HepG2 (cell line): ENCODE results near the gene CASTOR1. TPM values are rescaled to one million over a fixed set of nuclear protein-coding genes. Genes with fewer than 3 reads are reported as not detected.

Experiments
- ERF ChIP-seq: IDR thresholded peaks from 2 replicates; pipeline ENCODE4 v1.6.1; 2018; ENCODE audit warnings: missing biosample characterization, missing genetic modification reagents
- HOXA5 ChIP-seq: sonication (generic); formaldehyde crosslinking; IDR thresholded peaks from 2 replicates; pipeline ENCODE4 v1.4.0; 2020; ENCODE audit warnings: missing genetic modification reagents
- IKZF5 ChIP-seq: IDR thresholded peaks from 2 replicates; pipeline ENCODE4 v1.6.1; 2018; ENCODE audit warnings: missing genetic modification reagents, mild to moderate bottlenecking, missing compliant biosample characterization
- ISL2 ChIP-seq: sonication (generic); formaldehyde crosslinking; IDR thresholded peaks from 2 replicates; pipeline ENCODE4 v1.5.0; 2020; ENCODE audit warnings: missing genetic modification reagents
- MAZ ChIP-seq, 2 experiments: sonication (generic) in 1 of 2; formaldehyde crosslinking in 1 of 2; IDR thresholded peaks; 2 replicates each; pipeline versions ENCODE4 v1.5.0 to v1.6.1; 2012 to 2020; ENCODE audit warnings: low read depth in 2 of 2, mild to moderate bottlenecking in 2 of 2, borderline replicate concordance in 1 of 2, improper control_type of control experiment in 1 of 2, low read length in 1 of 2, missing genetic modification reagents in 1 of 2, moderate library complexity in 1 of 2
- NKX3-1 ChIP-seq: sonication (generic); formaldehyde crosslinking; IDR thresholded peaks from 2 replicates; pipeline ENCODE4 v1.5.0; 2020; ENCODE audit warnings: missing genetic modification reagents
- NPAS2 ChIP-seq: sonication (generic); formaldehyde crosslinking; IDR thresholded peaks from 2 replicates; pipeline ENCODE4 v1.8.0; 2022; ENCODE audit warnings: mild to moderate bottlenecking, missing genetic modification reagents, borderline replicate concordance
- POLR2A ChIP-seq, 2 experiments: IDR thresholded peaks; 2 replicates each; pipeline ENCODE4 v1.6.1; 2011; ENCODE audit warnings: low read depth in 2 of 2, low read length in 2 of 2, mild to moderate bottlenecking in 1 of 2, moderate library complexity in 1 of 2; ENCODE audit not compliant: insufficient read depth in 1 of 2
- RELA ChIP-seq: sonication (generic); formaldehyde crosslinking; IDR thresholded peaks from 2 replicates; pipeline ENCODE4 v1.4.0; 2020; ENCODE audit warnings: missing genetic modification reagents
- RFX5 ChIP-seq: IDR thresholded peaks from 2 replicates; pipeline ENCODE4 v1.6.1; 2011; ENCODE audit warnings: low read depth, low read length, improper control_type of control experiment
- SMARCE1 ChIP-seq: fragments of 450-650 bp; IDR thresholded peaks from 2 replicates; pipeline ENCODE4 v1.6.1; 2017; ENCODE audit warnings: borderline replicate concordance
- TCF7 ChIP-seq: sonication (generic); IDR thresholded peaks from 2 replicates; pipeline ENCODE4 v1.6.1; 2016; ENCODE audit warnings: antibody characterized with exemption, low read depth
- TEAD3 ChIP-seq: optimal IDR thresholded peaks from 2 replicates; pipeline ENCODE3; 2016; ENCODE audit warnings: borderline replicate concordance
- ZFP36L2 ChIP-seq: sonication (generic); formaldehyde crosslinking; IDR thresholded peaks from 2 replicates; pipeline ENCODE4 v1.4.0; 2020; ENCODE audit warnings: missing genetic modification reagents
- ZFX ChIP-seq: sonication (generic); formaldehyde crosslinking; IDR thresholded peaks from 2 replicates; pipeline ENCODE4 v1.4.0; 2020; ENCODE audit warnings: mild to moderate bottlenecking, low read depth, missing genetic modification reagents, moderate library complexity
- ZFY ChIP-seq: sonication (generic); formaldehyde crosslinking; IDR thresholded peaks from 2 replicates; pipeline ENCODE4 v1.4.0; 2020; ENCODE audit warnings: missing genetic modification reagents
- ZFYVE20 ChIP-seq: sonication (generic); formaldehyde crosslinking; IDR thresholded peaks from 2 replicates; pipeline ENCODE4 v1.8.0; 2023; ENCODE audit warnings: low read depth, mild to moderate bottlenecking, moderate library complexity, missing genetic modification reagents, borderline replicate concordance
- ZMYM2 ChIP-seq: sonication (generic); formaldehyde crosslinking; IDR thresholded peaks from 2 replicates; pipeline ENCODE4 v1.8.0; 2022; ENCODE audit warnings: mild to moderate bottlenecking, missing genetic modification reagents
- ZMYM4 ChIP-seq: sonication (generic); formaldehyde crosslinking; IDR thresholded peaks from 2 replicates; pipeline ENCODE4 v1.8.1; 2023; ENCODE audit warnings: mild to moderate bottlenecking, missing genetic modification reagents
- ZNF12 ChIP-seq: sonication (generic); formaldehyde crosslinking; IDR thresholded peaks from 2 replicates; pipeline ENCODE4 v1.5.0; 2020; ENCODE audit warnings: missing genetic modification reagents
- ZNF205 ChIP-seq: IDR thresholded peaks from 2 replicates; pipeline ENCODE4 v1.6.1; 2018; ENCODE audit warnings: missing biosample characterization, missing genetic modification reagents
- ZNF232 ChIP-seq: sonication (generic); formaldehyde crosslinking; IDR thresholded peaks from 2 replicates; pipeline ENCODE4 v1.4.0; 2020; ENCODE audit warnings: missing genetic modification reagents, borderline replicate concordance
- ZNF263 ChIP-seq: sonication (generic); formaldehyde crosslinking; IDR thresholded peaks from 2 replicates; pipeline ENCODE4 v1.4.0; 2020; ENCODE audit warnings: missing genetic modification reagents
- ZNF441 ChIP-seq: sonication (generic); formaldehyde crosslinking; IDR thresholded peaks from 2 replicates; pipeline ENCODE4 v1.7.0; 2021; ENCODE audit warnings: missing genetic modification reagents, borderline replicate concordance
- ZNF549 ChIP-seq: sonication (generic); formaldehyde crosslinking; IDR thresholded peaks from 2 replicates; pipeline ENCODE4 v1.5.0; 2020; ENCODE audit warnings: missing genetic modification reagents
- ZNF720 ChIP-seq: sonication (generic); formaldehyde crosslinking; IDR thresholded peaks from 2 replicates; pipeline ENCODE4 v1.4.0; 2020; ENCODE audit warnings: missing genetic modification reagents
- ZNF766 ChIP-seq: sonication (generic); formaldehyde crosslinking; IDR thresholded peaks from 2 replicates; pipeline ENCODE4 v1.5.0; 2020; ENCODE audit warnings: missing genetic modification reagents, borderline replicate concordance
- polyA plus RNA-seq, 8 experiments: library from polyadenylated mRNA; depleted of rRNA in 3 of 8; stranded (reverse) in 7 of 8; unstranded in 1 of 8; fragments of >200 nt; fragmentation: Illumina TruSeq in 4 of 8; extraction: Trizol in 4 of 8; gene quantifications; 2 replicates each; pipeline versions ENCODE4 v1.2.1 to v1.2.3, GENCODE V29; 2011 to 2016; ENCODE audit warnings: low read depth in 4 of 8, missing spikeins in 1 of 8, mixed read lengths in 1 of 8; ENCODE audit not compliant: insufficient read depth in 1 of 8
- total RNA-seq, 5 experiments: library from RNA; depleted of rRNA; stranded (reverse); fragments of >200 nt; fragmentation: Illumina TruSeq; extraction: Trizol; gene quantifications; 2 replicates each; pipeline ENCODE4 v1.2.3, GENCODE V29; 2016; ENCODE audit warnings: low read depth in 1 of 5
- TF ChIP-seq, protein P1 (sequence below): sonication (generic); formaldehyde crosslinking; IDR thresholded peaks from 2 replicates; pipeline ENCODE4 v1.4.0; 2020; ENCODE audit warnings: mild to moderate bottlenecking, low read depth, missing genetic modification reagents
- TF ChIP-seq, protein P2 (sequence below): sonication (generic); formaldehyde crosslinking; IDR thresholded peaks from 2 replicates; pipeline ENCODE4 v1.4.0; 2020; ENCODE audit warnings: low read depth, mild to moderate bottlenecking, missing genetic modification reagents

The CASTOR1 gene
- total and polyA plus RNA-seq, 2 of the 13 experiments (the other 11 are each of a cell fraction or from before 2014, with no cell fraction given): 2.6 to 4.4 TPM

DNA sequence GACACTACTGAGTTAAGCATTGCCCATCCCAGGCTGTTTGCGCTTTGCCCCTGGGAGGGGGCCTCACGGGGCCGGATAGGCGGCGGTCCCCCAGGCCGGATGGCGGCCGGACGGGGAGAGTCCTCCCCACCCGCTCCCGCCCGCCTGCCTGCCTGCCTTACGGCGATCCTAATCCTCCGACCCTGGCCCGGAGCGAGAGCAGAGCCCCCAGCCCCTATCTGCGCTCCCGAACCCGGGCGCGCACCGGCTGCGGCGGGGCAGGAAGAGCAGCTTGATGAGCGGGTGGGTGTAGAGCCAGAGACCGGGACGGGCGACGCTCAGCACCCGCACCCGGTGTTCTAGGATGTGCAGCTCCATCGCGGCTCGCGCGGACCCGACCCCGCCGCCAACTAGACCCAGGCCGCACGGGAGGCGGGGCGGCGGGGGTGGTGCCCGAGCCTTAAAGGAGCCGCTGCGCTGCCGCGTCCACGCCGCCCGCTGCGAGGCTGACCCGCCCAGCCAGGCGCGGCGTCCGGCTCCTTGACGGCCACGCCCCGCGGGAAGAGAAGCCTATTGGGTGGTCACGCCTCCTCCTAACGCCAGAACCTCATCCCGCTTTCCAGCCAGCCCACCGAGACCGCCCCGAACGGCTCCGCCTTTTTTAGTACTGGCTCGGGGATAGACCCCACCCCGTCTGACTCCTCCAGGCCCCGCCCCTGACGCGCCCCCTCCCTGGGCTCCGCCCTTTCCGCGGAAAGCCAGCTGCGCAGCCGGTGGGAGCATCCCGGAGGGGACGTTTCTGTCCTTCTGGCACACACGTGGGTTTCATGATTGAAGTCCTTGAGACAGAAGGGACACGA is at the start of gene CASTOR1 (continued):
- no peak for TF ChIP-seq ZFYVE20 (CRISPR knock-in tag)
- TF ChIP-seq ZNF766 (CRISPR knock-in tag): no peak
- TF ChIP-seq, protein P1, sequence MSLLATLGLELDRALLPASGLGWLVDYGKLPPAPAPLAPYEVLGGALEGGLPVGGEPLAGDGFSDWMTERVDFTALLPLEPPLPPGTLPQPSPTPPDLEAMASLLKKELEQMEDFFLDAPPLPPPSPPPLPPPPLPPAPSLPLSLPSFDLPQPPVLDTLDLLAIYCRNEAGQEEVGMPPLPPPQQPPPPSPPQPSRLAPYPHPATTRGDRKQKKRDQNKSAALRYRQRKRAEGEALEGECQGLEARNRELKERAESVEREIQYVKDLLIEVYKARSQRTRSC (CRISPR knock-in tag): no peak
- peak; percentile 71; the same call in 1 of the 2 replicates for TF ChIP-seq ZNF263
- peak; percentile 46; the same call in 1 of the 2 replicates for TF ChIP-seq ERF (CRISPR knock-in tag)
- TF ChIP-seq ZNF205 (CRISPR knock-in tag): no peak
- TF ChIP-seq RFX5: no peak
- no peak for TF ChIP-seq ZNF720 (CRISPR knock-in tag)
- TF ChIP-seq IKZF5 (CRISPR knock-in tag): 0 out of 2 replicates have a peak, but pooled peaks have one; percentile 16
- no peak for TF ChIP-seq ZFP36L2 (CRISPR knock-in tag)
- TF ChIP-seq, protein P2, sequence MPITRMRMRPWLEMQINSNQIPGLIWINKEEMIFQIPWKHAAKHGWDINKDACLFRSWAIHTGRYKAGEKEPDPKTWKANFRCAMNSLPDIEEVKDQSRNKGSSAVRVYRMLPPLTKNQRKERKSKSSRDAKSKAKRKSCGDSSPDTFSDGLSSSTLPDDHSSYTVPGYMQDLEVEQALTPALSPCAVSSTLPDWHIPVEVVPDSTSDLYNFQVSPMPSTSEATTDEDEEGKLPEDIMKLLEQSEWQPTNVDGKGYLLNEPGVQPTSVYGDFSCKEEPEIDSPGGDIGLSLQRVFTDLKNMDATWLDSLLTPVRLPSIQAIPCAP: no peak
- TF ChIP-seq SMARCE1: no peak
- no peak for TF ChIP-seq ZNF232
- peak in 1 of 2 experiments; percentile 62; a peak in 1 of 4 replicates for TF ChIP-seq POLR2A (IDR thresholded peaks at IDR 0.05; ENCODE audit: insufficient read depth in 1 of 2, low read depth in 2 of 2, low read length in 2 of 2)
- TF ChIP-seq ZFX: peak; percentile 75
- no peak for TF ChIP-seq ZNF549 (CRISPR knock-in tag)
- TF ChIP-seq ZNF12 (CRISPR knock-in tag): no peak
- peak; percentile 83 for TF ChIP-seq ZFY (CRISPR knock-in tag)
- 0 out of 2 replicates have a peak, but pooled peaks have one; percentile 4 for TF ChIP-seq ISL2 (CRISPR knock-in tag)
- TF ChIP-seq HOXA5: 0 out of 2 replicates have a peak, but pooled peaks have one; percentile 21
- no peak; the same call in 1 of the 2 replicates for TF ChIP-seq MAZ (IDR thresholded peaks at IDR 0.05; ENCODE audit: borderline replicate concordance, low read depth, low read length)
- peak; percentile 52 for TF ChIP-seq MAZ (CRISPR knock-in tag; IDR thresholded peaks at IDR 0.05; ENCODE audit: low read depth)
- TF ChIP-seq TCF7: no peak
- TF ChIP-seq NPAS2 (CRISPR knock-in tag): no peak
- TF ChIP-seq TEAD3: no peak
- 0 out of 2 replicates have a peak, but pooled peaks have one; percentile 33 for TF ChIP-seq RELA (CRISPR knock-in tag)
- TF ChIP-seq ZNF441 (CRISPR knock-in tag): 0 out of 2 replicates have a peak, but pooled peaks have one; percentile 30
- no peak for TF ChIP-seq ZMYM2
- TF ChIP-seq ZMYM4: peak; percentile 24; the same call in 1 of the 2 replicates
- TF ChIP-seq NKX3-1 (CRISPR knock-in tag): no peak
